ENCODE results near the gene ERC1.

The ERC1 gene

GRCh38 chr12:1493781-1494565 is 502.9 kb downstream of the ERC1 start:
- DNase-seq (ENCODE audit: low spot score) = no peak

- no peak for DNase-seq (ENCODE audit: low spot score)
These were observed 503.8 kb downstream of the ERC1 start for GRCh38 chr12:1494856-1495255.

- no peak for DNase-seq (ENCODE audit: low spot score)
These were observed 505.3 kb downstream of the ERC1 start for GRCh38 chr12:1496162-1496900.

- DNase-seq (ENCODE audit: low spot score) = no peak
These were observed 506.1 kb downstream of the ERC1 start for GRCh38 chr12:1497161-1497560.

GRCh38 chr12:1498199-1498740 is 507.2 kb downstream of the ERC1 start:
- DNase-seq (ENCODE audit: low spot score) = no peak

DNA sequence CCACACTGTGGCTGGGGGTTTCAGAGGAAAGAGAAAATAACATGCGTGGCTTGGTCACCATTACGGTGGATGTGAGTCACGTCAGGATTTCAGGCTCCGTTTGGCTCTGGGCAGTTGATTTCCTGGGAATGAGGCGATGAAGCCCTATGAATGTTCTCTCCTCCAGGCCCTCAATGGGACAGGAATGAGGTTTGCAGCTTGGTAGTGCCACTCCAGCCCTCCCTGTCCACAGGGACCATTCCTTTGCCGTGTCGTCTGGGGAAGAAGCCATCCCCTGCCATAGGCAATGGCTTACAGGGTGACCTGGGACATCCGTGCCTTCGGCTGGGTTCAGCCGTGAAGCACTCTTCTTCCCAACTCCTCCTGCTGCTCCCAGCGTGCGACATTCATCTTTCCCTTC is 508.3 kb downstream of the ERC1 start:
- DNase-seq (ENCODE audit: low spot score) = no peak

- DNase-seq (ENCODE audit: low spot score) = no peak
These were observed 509.2 kb downstream of the ERC1 start for GRCh38 chr12:1500095-1500801.

DNA sequence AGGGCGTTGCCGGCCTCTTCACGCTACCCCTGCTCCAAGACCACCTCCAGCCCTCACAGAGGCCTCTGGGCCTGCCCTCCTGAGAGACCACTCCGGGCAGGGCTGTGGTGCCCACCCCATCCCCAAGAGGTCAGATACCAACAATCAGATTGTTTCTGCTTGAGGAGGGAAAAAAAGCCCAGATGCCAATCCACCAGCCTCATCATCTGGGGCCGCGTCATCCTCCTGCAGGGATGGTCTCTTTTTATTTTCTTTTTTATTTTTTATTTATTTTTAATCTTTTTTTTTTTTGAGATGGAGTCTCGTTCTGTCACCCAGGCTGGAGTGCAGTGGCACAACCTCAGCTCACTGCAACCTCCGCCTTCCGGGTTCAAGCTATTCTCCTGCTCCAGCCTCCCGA is 510.0 kb downstream of the ERC1 start:
- DNase-seq (ENCODE audit: low spot score) = no peak

DNA sequence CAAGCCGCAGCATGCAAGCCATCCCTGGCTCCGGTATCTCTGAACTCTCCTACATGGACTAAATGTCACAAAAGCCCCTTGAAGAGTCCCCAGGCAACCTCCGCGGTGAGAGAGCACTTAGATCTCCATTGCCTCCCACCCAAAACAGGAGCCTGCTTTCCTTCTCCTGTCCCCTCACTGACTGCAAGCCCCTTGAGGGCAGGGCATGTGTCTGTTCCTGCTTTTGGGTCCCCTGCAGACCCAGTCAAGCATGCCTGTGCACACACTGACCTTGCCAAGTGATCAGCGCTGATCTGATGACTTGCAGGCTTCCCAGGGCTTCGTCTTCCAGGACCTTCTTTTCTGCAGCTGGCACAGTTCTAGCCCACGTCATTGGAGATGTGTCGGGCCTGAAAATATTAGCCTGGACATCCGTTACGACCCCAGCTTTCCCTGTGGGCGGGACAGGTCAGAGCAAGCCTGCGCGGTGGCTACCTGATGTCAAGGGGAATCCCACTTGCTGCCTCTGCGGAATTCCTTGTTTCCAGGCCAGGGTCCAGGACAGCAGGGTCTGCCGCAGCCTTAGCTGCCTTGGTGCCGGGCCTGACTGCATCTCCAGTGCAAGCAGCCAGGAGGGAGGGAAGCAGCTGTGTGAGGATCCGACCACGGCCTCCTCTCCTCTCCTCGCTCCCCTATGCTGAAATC is 510.8 kb downstream of the ERC1 start:
- no peak for DNase-seq (ENCODE audit: low spot score)

DNA sequence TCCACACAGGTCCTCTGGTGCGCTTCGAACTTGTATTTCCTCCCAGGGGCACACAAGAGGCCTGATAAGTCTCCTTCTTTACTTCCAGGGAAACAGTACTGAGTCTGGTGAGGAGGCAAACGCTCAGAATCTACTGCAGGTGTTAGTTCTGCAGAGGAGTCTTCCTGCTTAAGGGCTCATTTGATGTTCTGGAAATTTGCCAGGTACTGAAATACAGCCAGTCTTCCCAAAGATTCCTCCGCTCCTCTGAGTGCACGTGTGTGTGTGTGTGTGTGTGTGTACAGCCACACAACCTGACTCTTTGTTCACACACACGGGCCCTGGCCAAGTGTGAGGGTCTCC is 511.3 kb downstream of the ERC1 start:
- DNase-seq (ENCODE audit: low spot score) = no peak

DNA sequence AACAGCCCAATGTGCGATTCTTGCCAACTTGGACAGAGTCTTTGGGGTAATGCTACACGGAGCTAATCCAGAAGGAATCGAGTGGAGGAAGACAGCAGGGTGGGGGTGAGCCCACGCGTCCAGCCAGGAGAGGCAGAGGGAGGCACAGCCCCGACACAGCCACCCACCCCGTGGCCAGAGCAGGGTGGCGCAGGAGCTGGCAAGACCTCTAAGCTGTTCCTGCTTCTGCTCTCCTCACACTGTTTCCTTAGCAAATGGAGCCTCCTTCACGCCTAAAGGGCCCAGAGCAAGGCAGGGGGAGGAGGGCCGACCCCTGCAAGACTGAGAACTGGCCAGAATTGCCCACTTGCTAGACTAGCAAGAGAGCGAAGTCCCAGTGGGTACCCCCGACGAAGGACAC is 511.8 kb downstream of the ERC1 start:
- no peak for DNase-seq (ENCODE audit: low spot score)

GRCh38 chr12:1503281-1503711 is 512.3 kb downstream of the ERC1 start:
- DNase-seq (ENCODE audit: low spot score) = no peak

GRCh38 chr12:1504304-1504894 is 513.4 kb downstream of the ERC1 start:
- DNase-seq (ENCODE audit: low spot score) = no peak

GRCh38 chr12:1504895-1505311 is 513.9 kb downstream of the ERC1 start:
- DNase-seq (ENCODE audit: low spot score) = no peak

DNA sequence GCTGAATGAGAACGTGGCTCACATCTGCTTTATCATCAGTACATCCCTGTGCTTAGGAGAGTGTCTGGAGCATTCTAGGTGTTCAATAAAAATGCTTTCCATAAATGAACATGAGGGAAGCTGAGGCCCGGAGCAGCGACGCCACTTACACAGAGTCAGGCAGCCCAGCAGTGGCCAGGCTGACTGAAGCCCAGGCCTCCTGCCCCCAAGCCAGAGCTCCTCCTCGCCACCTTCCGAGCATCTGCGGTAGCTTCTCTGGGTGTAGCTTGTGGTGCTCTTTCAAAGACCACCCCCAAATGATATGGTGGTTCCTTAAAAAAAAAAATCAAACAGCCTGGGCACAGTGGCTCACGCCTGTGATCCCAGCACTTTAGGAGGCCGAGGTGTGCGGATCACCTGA is 514.6 kb downstream of the ERC1 start:
- DNase-seq (ENCODE audit: low spot score) = no peak

DNA sequence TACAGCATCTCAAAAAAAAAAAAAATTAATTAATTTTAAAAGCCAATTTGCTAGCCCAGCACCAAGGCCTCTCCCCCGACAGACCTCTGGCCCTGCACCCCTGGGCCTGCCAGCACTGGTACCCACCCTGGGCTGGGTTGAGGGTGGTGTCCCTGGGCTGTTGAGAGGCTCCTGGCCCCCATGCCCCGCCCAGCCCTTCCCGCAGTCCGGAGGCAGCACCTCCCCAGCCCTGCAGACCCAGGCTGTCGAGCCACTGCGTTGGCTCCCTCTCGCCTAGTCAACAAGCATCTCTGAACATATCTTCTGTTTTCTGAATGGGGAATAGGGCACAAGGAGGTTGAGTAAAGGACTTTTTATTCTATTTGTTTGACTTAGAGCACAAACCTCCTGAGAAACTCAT is 516.3 kb downstream of the ERC1 start:
- no peak for DNase-seq (ENCODE audit: low spot score)

GRCh38 chr12:1509413-1510052 is 518.5 kb downstream of the ERC1 start:
- DNase-seq (ENCODE audit: low spot score) = no peak

- no peak for DNase-seq (ENCODE audit: low spot score)
These were observed 519.2 kb downstream of the ERC1 start for GRCh38 chr12:1510056-1510812.

DNA sequence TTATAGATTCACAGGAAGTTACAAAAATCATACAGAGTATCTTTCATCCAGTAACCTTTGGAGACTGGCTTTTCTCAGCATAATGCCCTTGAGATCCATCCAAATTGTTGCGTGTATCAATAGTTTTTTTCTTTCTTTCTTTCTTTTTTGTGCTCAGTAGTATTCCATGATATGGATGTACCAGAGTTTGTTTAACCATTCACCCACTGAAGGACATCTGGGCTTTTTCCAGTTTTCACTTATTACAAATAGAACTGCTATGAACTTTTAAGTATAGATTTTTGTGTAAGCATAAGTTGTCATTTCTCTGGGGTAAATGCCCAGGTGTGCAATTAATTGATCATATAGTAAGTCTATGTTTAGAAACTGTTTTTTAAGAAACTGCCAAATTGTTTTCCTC is 524.0 kb downstream of the ERC1 start:
- no peak for DNase-seq (ENCODE audit: low spot score)

GRCh38 chr12:1515428-1515827 is 524.4 kb downstream of the ERC1 start:
- DNase-seq (ENCODE audit: low spot score) = no peak

- DNase-seq (ENCODE audit: low spot score) = no peak
These were observed 526.0 kb downstream of the ERC1 start for GRCh38 chr12:1517007-1517406.
